Peyer's patch (tissue), 4 donors: ENCODE results near the gene OR5K2. TPM values are rescaled to one million over a fixed set of nuclear protein-coding genes. Genes with fewer than 3 reads are reported as not detected.

Source experiments
- DNase-seq, 3 donors: peaks; one replicate each; pipeline ENCODE4 v3.0.0-alpha.2; 2017 to 2019
- H3K27ac ChIP-seq, 4 donors: fragments of 200-600 bp; sonication (generic); one replicate each; pipeline ENCODE4 v1.5.1; 2016 to 2019
- H3K27me3 ChIP-seq, 2 donors: fragments of 200-600 bp; sonication (generic); one replicate each; pipeline ENCODE4 v1.5.1; 2019
- H3K36me3 ChIP-seq, 3 donors: fragments of 200-600 bp; sonication (generic); one replicate each; pipeline ENCODE4 v1.5.1; 2016 to 2019
- H3K4me1 ChIP-seq, 4 donors: fragments of 200-600 bp; sonication (generic); one replicate each; pipeline ENCODE4 v1.5.1; 2016 to 2019
- H3K4me3 ChIP-seq, 4 donors: fragments of 200-600 bp; sonication (generic); 1 replicate in 3 of 4; 2 replicates in 1 of 4; pipeline ENCODE4 v1.5.1; 2016 to 2019; ENCODE audit warnings: mild to moderate bottlenecking in 1 of 4
- H3K9me3 ChIP-seq, 4 donors: fragments of 200-600 bp; sonication (generic); one replicate each; pipeline ENCODE4 v1.5.1; 2016 to 2019; ENCODE audit warnings: mild to moderate bottlenecking in 1 of 4
- POLR2A ChIP-seq, 2 donors: fragments of 450-650 bp; IDR thresholded peaks; one replicate each; pipeline ENCODE4 v1.5.1; 2017; ENCODE audit warnings: antibody characterized with exemption in 2 of 2, mild to moderate bottlenecking in 2 of 2, moderate library complexity in 2 of 2
- total RNA-seq, 4 donors: library from RNA; depleted of rRNA; stranded (reverse); fragments of >200 nt; gene quantifications; one replicate each; pipeline ENCODE4 v1.1.0, GENCODE V29; 2016
- TF ChIP-seq, protein P1 (sequence below), 6 experiments: fragments of 450-650 bp in 4 of 6; fragments of 200-600 bp in 2 of 6; sonication (generic) in 1 of 6; IDR thresholded peaks; one replicate each; pipeline ENCODE4 v1.5.1; 2017 to 2019; ENCODE audit warnings: antibody characterized with exemption in 6 of 6, mild to moderate bottlenecking in 3 of 6, moderate library complexity in 1 of 6

The OR5K2 gene
- total RNA-seq, 4 donors from 2014 or later: not detected

GRCh38 chr3:98521897-98522543 is 24.5 kb downstream of the OR5K2 start:
- Histone ChIP-seq H3K27me3 (no peaks in the 10 kb centered on the region), H3K27ac (peak overlapping the region; percentile 93 to 97 (median 96)), H3K9me3 (no peaks in the 10 kb centered on the region), H3K4me1 (peaks cover 0 to 12% (median 5%) of the 10 kb centered on the region in 4 donors), H3K4me3 (peak overlapping the region; percentile 73 to 92 (median 79)), H3K36me3 (peaks cover 0 to 34% (median 0%) of the 10 kb centered on the region in 3 donors)
- TF ChIP-seq, protein P1, sequence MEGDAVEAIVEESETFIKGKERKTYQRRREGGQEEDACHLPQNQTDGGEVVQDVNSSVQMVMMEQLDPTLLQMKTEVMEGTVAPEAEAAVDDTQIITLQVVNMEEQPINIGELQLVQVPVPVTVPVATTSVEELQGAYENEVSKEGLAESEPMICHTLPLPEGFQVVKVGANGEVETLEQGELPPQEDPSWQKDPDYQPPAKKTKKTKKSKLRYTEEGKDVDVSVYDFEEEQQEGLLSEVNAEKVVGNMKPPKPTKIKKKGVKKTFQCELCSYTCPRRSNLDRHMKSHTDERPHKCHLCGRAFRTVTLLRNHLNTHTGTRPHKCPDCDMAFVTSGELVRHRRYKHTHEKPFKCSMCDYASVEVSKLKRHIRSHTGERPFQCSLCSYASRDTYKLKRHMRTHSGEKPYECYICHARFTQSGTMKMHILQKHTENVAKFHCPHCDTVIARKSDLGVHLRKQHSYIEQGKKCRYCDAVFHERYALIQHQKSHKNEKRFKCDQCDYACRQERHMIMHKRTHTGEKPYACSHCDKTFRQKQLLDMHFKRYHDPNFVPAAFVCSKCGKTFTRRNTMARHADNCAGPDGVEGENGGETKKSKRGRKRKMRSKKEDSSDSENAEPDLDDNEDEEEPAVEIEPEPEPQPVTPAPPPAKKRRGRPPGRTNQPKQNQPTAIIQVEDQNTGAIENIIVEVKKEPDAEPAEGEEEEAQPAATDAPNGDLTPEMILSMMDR (IDR thresholded peaks at IDR 0.05): no peak
- no peak for TF ChIP-seq POLR2A (IDR thresholded peaks at IDR 0.05)
- peak in 2 of 3 donors; percentile 52 to 79 for DNase-seq

DNA sequence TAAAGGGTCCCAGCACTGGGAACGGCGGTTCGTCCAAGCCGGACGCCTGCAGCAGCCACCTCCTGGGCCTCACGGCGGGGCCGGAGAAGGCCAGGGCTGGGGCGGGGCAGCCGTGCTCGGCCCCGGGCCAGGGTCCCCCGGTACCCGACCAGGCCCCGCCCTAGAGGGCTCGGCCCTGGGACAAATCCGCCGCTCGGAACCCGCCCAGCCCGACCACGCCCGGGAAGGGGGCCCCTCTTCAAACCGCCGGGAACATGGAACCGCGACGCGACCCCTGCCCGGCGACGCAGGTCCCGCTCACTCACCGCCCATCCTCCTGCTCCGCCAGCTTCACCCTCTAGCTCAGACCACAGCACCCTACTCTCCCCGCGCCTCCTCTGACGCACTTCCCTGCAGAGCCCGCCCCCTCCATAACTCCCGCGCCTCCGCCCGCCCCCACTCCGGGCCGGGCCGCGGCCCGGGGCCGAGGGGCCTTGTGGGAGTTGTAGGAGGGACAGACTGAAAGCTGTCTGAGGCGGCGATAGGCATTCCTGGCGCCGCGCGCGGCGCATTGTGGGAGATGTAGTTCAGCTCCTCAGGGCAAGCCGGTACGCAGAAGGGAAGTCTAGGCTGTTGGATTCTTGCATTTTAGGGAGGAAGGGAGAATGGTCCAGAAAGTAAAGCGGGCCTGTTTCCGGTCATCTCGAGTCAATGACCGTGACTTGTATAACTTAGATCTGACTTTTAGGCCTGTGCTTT is 25.2 kb downstream of the OR5K2 start, which contains the start of gene CLDND1:
Gene CLDND1 (minus strand): TSS at position 359 of the 738 bp plus-strand sequence. CDS start 1,478 bp downstream, outside the sequence.
- H3K4me1 ChIP-seq: peaks cover 0 to 12% (median 5%) of the 10 kb centered on the region in 4 donors
- H3K27ac ChIP-seq: peak within 1 kb of the TSS; percentile 93 to 97 (median 96)
- no peaks in the 10 kb centered on the region for H3K27me3 ChIP-seq

GRCh38 chr3:98525494-98525893 is 28.0 kb downstream of the OR5K2 start:
- no peak overlapping the region for H3K4me3 ChIP-seq
- peaks cover 0 to 12% (median 5%) of the 10 kb centered on the region in 4 donors for H3K4me1 ChIP-seq
- H3K27ac ChIP-seq: peak overlapping the region in 1 of 4 donors; percentile 49
- H3K36me3 ChIP-seq: peaks cover 0 to 7% (median 0%) of the 10 kb centered on the region in 3 donors
- no peaks in the 10 kb centered on the region for H3K9me3 ChIP-seq
- no peaks in the 10 kb centered on the region for H3K27me3 ChIP-seq
- TF ChIP-seq POLR2A (IDR thresholded peaks at IDR 0.05): no peak
- TF ChIP-seq, protein P1 (IDR thresholded peaks at IDR 0.05): no peak
- DNase-seq: no peak

More for the DNA sequence above, 25.2 kb downstream of the OR5K2 start, which contains the start of gene CLDND1:
- H3K9me3 ChIP-seq: no peaks in the 10 kb centered on the region
- TF ChIP-seq POLR2A (IDR thresholded peaks at IDR 0.05): peak; percentile 89 to 94
- TF ChIP-seq, protein P1 (IDR thresholded peaks at IDR 0.05): no peak
- H3K36me3 ChIP-seq: peaks cover 0 to 28% (median 0%) of the 10 kb centered on the region in 3 donors
- peak within 1 kb of the TSS; percentile 73 to 92 (median 79) for H3K4me3 ChIP-seq
- peak; percentile 96 to 99 (median 97) for DNase-seq

- Histone ChIP-seq H3K4me3 (no peak overlapping the region), H3K9me3 (no peaks in the 10 kb centered on the region), H3K27ac (peak overlapping the region in 1 of 4 donors; percentile 21), H3K27me3 (no peaks in the 10 kb centered on the region), H3K4me1 (no peaks in the 10 kb centered on the region), H3K36me3 (no peaks in the 10 kb centered on the region)
- DNase-seq: no peak
- TF ChIP-seq POLR2A (IDR thresholded peaks at IDR 0.05): no peak
- TF ChIP-seq, protein P1 (IDR thresholded peaks at IDR 0.05): no peak
Measured at GRCh38 chr3:98528474-98529346, 31.2 kb downstream of the OR5K2 start.

DNA sequence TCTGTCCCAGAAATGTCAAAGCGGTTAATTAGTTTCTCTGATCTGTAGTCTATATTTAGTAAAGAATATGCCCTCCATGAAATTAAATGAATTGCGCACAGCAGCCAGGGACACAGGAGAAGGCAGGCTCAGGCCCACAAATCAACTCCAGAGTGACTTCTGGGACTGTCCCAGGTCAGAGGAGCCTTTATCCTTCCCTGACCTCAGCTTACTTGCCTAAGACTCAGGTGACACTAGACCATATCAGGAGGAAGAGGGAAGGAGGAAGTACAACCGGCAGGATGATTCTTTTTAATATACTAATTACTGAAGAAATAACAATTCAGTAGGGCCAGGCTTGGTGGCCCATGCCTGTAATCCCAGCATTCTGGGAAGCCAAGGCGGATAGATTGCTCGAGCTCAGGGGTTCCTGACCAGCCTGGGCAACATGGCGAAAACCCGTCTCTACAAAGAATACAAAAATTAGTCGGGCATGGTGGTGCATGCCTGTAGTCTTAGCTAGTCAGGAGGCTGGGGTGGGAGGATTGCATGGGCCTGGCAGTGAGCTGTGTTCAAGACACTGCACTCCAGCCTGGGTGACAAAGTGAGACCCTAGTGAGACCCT is 32.5 kb downstream of the OR5K2 start:
- TF ChIP-seq, protein P1 (IDR thresholded peaks at IDR 0.05): no peak
- H3K27ac ChIP-seq: peak overlapping the region in 2 of 4 donors; percentile 26 to 27
- no peaks in the 10 kb centered on the region for H3K4me1 ChIP-seq
- H3K4me3 ChIP-seq: no peak overlapping the region
- H3K9me3 ChIP-seq: no peaks in the 10 kb centered on the region
- no peaks in the 10 kb centered on the region for H3K27me3 ChIP-seq
- H3K36me3 ChIP-seq: no peaks in the 10 kb centered on the region
- DNase-seq: no peak
